HG03175 (cell line): ENCODE measurements around the gene ENO2.
"Not testable (repeated sequence)": the region's sequence is repeated elsewhere in the genome, so short reads cannot be mapped to it uniquely, and the experiment has no call there.

Source experiments
- ATAC-seq: cut with Tn5 transposase; IDR thresholded peaks from one replicate; pipeline ENCODE4 v1.9.1; 2021; ENCODE audit warnings: mild to moderate bottlenecking, moderate library complexity; ENCODE audit not compliant: unreplicated experiment

The ENO2 gene

DNA sequence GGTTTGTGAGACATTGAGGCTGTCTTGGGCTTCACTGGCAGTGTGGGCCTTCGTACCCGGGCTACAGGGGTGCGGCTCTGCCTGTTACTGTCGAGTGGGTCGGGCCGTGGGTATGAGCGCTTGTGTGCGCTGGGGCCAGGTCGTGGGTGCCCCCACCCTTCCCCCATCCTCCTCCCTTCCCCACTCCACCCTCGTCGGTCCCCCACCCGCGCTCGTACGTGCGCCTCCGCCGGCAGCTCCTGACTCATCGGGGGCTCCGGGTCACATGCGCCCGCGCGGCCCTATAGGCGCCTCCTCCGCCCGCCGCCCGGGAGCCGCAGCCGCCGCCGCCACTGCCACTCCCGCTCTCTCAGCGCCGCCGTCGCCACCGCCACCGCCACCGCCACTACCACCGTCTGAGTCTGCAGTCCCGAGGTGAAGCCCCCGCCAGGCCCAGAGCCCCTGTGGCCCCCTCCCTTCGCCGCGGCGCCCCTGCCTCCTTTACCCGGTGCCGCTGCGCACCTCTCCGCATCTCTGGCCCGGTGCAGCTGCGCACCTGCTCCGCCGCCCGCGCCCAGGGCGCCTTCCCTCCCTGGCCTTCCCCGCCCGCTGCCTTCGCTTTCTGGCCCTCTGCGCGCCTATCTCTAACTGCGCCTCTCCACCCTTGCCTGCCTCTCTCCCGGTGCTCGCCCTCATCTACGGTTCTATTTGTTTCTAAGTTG is at the start of gene ENO2:
ENO2 (plus strand) TSS at position 335 of the 701 bp plus-strand sequence. CDS start 1,253 bp downstream, outside the sequence.
- ATAC-seq: peak; percentile 77

DNA sequence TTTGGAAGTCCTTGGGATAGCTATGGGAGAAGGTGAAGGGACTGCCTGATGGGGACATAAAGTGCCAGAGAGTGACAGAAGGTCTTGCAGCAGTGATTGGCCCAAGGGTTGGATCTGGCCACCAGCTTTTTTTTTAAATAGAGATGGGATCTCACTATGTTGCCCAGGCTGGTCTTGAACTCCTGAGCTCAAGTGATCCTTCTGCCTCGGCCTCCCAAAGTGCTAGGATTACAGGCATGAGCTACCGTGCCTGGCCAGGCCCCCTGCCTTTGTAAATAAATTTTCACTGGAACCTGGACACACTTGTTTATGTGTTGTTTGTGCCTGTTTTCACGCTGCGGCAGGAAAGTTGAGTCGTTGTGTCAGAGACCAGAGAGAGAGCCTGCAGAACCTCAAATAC is 49.1 kb upstream of the ENO2 start:
- ATAC-seq: not testable (repeated sequence)

DNA sequence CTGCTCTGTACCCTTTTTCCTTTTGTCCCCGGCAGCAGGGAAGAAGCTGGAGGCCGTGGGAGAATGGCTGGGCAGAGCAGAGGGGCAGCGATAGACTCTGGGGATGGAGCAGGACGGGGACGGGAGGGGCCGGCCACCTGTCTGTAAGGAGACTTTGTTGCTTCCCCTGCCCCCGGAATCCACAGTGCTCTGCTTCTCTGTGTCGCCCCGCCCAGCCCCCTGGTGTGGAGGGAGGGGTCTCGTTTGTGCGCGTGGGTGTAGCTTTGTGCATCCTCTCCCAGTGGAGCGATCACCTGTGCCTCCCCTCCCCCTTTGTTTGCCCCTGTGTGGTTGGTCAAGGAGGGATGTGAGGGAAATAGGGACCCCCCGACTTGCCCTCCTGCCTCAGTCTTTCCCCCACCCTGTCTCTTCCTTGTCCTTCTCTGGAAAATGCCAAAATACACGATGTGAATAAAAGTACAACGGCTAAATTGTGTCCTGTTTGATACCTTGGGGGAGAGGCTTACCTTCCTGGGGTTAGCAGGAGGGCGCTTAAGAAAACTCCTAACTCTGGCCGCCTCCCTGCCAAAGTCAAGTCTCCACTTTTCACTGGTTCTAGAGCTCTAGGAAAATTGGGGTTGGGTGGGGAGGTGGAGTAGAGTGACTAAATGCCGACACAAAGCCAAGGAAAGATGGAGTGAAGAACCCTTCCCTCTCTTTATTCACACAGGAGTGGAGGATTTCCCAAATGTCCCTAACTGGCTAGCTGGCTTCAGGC is 48.0 kb upstream of the ENO2 start:
- ATAC-seq: no peak

DNA sequence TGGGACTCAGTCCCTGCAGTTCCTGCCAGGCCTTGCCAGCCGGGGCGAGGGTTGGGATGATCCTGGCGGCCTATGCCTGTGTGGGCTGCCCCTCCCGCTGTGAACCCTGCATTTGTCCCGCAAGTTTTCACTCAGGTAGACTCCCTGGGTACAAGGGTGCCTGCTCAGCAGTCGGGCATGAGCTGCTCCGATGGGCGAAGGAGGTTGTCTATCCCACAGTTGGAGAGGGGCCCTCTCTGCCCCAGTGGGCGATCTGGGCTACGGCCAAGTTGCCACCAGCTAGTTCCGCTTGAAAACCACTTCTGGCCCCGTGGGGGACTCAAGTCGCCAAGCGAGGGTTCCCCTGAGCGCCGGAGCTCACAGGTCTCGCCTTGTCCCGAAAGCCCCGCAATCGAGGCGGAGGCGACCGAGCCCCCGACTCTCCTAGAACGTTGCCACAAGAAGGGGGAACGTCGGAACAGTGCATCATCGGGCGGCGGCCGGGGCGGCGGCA is 47.4 kb upstream of the ENO2 start:
- ATAC-seq: peak; percentile 21

DNA sequence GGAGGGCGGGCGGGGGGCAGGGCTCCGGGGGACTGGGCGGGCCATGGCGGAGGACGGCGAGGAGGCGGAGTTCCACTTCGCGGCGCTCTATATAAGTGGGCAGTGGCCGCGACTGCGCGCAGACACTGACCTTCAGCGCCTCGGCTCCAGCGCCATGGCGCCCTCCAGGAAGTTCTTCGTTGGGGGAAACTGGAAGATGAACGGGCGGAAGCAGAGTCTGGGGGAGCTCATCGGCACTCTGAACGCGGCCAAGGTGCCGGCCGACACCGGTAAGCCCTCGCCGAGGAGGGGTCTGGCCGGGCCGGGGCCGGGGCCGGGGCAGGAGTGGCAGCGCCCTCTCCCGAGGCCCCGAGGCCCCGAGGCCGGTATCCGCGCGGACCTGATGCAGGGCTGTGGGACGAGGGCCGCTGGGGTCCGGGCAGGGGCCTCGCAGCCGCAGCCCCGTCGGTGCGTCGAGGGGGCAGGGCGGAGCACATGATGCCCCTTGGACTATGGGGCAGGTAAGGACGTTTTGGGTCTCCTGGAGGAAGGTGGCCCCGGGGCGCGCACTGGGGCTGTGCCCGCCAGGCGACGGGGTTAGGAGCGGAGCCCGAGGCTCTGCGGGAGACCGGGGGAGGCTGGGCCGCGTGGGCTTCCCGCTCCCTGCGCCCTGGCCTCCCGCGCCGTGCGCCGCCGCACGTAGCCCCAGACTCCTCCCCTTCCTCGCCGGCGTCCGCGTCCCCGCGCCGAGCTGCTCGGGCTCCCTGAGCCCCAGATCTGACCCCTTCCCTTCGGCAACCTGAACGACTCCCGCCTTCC is 46.8 kb upstream of the ENO2 start, which contains the start of gene TPI1:
TPI1 (plus strand) TSS at position 119 of the 798 bp plus-strand sequence; CDS start at position 155, 36 bp downstream.
- ATAC-seq: peak; percentile 70

DNA sequence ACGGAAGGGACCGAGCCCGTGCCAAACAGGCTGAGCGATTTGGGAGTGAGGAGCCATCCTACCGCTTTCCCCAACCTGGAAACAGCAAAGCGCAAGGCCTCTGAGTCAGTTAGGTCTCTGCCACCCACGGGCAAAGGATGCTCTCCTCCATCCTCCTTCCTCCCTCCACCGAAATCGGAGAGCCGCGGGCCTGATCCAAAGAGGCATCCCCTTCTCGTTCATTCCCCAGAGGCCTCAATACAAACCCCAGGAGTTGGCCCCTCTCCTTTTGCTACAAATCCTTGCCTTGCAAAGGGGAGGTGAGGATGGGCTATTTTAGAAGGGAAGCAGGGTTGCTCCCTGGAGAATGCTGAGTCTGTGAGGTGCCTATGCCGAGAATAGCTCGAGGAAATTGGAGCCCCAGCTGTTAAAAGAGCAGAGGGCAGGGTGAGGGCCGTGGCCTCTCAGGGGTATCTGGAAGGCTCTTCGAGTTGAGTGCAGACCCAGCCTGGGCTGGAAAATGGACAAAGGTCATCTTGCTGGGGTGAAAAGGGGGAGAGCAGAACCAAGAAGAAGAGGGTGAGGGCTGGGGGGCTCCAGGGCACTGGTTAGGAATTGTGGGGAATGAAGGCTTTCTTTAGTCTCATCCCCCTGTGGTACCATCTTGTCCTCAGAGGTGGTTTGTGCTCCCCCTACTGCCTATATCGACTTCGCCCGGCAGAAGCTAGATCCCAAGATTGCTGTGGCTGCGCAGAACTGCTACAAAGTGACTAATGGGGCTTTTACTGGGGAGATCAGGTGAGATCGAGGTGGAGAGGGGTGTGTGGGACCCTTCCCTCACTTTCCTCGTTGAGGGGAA is 46.0 kb upstream of the ENO2 start:
- ATAC-seq: no peak

DNA sequence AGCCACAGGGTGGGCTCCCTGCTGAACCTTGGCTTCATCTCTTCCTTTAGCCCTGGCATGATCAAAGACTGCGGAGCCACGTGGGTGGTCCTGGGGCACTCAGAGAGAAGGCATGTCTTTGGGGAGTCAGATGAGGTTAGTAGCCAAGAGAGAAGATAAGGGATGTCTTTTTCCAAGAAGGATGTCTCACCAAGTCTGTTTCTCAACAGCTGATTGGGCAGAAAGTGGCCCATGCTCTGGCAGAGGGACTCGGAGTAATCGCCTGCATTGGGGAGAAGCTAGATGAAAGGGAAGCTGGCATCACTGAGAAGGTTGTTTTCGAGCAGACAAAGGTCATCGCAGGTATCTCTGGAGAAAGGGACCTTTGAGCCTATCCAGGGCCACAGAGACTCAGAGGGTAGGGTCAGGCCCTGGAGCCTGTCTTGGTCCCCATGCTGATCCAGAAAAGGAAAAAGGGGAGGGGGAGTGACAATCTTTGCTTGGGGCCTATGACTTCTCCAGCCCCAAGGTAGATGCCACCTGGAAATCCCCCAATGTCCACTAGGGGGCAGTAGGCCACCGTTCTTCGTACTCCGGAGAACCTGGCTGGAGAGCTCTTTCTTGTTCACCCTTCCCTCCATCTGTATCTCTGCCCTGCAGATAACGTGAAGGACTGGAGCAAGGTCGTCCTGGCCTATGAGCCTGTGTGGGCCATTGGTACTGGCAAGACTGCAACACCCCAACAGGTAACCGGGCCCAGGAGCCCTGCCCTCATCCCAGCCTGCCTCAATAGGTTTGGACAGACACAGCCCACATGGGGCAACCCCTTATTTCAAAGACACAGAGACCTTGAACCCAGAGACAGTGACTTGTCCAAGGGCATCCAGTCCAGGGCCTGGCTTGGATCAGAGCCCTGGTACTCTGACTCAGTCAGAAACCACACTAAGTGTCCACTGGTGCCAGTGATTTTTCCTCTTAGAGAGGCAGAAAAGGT is 45.0 kb upstream of the ENO2 start:
- ATAC-seq: no peak

DNA sequence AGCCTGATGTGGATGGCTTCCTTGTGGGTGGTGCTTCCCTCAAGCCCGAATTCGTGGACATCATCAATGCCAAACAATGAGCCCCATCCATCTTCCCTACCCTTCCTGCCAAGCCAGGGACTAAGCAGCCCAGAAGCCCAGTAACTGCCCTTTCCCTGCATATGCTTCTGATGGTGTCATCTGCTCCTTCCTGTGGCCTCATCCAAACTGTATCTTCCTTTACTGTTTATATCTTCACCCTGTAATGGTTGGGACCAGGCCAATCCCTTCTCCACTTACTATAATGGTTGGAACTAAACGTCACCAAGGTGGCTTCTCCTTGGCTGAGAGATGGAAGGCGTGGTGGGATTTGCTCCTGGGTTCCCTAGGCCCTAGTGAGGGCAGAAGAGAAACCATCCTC is 44.1 kb upstream of the ENO2 start:
- not testable (repeated sequence) for ATAC-seq

DNA sequence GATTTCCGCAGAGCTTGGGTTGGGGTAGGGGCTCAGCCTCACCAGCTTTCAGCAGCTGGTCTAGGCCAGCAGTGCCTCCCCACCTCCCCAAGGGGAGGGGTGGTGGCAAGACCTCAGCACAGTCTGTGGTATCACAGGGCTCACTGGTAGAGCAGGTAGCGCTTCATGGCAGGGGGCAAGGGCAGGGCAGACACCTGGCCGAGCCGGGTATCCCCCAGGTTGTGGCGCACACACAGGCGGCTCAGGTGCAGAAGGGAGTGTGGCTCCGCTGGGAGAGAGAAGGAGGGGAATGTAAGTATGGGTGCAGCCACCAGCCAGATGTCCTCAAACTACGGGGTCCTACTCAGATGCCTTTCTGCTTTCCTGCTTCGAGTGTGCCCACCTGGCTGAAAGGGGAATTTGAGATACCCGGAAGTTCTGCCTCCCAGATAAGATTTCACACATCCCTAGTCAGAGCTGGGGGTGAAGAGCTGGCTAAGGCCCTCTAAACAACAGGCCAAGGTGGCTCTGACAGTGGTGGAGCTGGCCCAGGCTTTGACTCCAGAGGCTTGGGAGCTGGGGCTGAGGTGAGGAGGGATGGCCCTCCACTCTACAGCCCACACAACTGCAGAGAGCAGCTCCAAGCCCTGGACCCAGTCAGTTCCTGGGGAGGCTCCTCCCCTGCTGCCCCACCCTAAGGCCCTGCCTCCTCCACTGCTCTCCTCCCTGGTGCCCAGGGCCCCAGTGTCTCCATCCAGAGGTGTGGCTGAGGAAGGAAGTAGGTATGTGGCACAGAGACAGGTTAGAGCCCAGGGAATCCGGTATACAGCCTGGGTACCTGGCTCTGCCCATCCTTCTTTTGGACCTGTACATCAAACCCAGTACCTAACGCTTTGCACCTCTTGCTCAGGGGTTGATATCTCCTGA is 43.1 kb upstream of the ENO2 start:
- no peak for ATAC-seq

DNA sequence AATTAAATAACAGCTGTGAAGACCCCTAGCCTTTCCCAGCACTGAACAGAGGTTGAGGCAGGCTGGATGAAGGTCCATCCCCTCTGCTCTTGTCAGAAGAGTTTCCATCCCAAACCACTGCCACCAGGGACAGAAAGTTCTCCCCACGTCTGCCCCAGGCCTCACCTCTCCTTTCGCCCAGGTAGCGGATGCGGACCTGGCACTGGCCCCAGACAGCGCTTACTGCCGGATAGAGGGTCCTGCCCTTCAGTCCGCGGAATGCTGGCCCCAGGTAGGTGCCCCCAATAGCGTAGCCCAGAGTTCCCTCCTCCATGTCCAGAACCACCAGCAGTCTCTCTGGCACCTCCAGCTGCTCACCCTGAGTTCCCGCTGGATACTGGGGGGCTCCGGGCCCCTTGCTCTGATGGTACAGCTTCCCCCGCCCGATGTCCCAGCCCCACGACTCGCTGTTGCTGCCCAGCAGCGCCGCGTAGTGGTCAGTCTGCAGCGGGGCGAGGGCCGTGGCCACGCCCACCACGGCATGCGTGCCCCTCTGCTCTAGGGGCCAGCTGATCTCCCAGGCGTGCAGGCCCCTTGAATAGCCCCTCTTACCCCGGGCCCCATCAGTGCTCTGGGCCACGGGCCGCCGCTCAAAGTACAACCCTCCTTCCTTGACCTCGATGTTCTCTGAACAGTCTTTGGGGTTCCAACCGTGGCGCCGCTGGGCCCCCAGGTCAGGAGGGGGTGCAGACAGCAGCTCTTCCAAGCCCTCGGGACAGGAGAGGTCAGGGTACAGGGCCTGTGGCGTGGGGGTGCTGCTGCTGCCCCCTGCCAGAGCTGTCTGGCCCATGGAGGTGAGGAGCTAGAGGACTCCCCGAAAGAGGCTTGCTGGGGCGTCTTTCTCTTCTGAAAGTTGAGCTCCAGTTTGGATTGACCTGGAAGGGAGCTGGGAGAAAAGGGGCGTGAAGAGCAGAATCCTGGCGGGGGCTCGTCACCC is 42.0 kb upstream of the ENO2 start:
- ATAC-seq: peak; percentile 37

DNA sequence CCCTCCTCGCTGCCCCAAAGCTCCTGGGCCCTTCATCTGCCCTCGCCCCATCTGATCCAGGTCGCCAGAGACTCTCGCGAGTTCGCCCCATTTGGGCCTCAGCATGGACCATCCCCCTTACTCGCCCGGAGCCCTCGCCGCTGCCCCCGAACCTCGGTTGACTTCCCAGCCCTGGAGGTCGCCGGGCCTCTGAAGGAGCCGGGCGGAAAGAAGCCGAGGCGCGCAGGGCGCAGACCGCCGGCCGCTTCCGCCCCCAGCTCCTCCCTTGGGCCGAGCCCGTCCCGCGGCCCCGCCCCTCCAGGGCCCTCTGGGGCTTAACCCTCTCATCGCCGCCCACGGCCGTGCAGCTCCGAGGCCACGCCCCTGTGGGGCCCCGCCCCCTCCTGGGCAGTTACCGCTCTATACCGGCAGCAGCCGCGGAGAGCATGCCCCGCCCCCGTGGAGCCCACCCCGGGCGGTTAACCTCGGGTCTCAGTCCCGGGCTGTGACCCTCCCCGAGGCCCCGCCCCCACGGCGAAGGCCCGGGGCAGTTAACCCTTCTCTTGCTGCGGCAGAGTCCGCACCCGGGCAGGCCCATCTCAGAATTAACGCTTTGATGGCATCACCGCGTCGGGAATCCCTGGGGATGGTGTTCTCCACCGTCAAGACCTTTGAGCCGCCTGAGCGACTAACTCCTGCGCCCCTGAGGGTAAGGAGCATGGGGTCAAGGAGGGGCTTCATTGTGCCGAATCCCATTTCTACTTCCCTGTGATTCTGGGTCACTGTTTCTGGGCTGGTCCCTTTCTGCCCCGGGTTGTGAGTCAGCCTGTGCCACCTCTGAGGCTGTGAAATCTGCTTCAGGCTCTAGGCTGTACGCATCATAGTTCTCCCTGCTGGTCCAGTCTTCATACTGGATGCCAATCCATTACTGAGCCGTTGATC is 41.0 kb upstream of the ENO2 start, which contains the start of gene SPSB2:
SPSB2 (minus strand) TSS at position 210 of the 921 bp plus-strand sequence. CDS start 402 bp downstream, outside the sequence.
- ATAC-seq: peak; percentile 80

DNA sequence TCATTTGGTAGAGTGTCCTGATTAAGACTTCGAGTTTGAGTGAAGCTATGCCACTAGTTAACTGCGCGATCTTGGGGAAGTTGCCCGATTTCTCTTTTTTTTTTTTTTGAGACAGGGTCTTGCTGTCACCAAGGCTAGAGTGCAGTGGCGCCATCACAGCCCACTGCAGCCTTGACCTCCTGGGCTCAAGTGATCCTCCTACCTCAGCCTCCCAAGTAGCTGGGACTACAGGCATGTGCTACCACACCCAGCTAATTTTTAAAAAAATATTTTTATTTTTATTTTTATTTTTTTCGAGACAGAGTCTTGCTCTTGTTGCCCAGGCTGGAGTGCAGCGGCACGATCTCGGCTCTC is 40.4 kb upstream of the ENO2 start:
- not testable (repeated sequence) for ATAC-seq

DNA sequence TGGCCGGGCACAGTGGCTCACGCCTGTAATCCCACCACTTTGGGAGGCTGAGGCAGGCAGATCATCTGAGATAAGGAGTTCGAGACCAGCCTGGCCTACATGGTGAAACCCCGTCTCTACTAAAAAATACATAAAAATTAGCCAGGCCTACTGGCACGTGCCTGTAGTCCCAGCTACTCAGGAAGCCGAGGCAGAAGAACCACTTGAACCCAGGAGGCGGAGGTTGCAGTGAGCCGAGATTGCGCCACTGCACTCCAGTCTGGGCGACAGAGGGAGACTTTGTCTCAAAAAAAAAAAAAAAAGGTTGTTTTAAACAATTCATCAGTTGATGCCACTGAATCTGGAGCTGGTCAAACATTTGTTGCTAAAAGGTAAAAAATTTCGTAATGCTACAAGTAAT is 34.6 kb upstream of the ENO2 start:
- ATAC-seq: not testable (repeated sequence)

DNA sequence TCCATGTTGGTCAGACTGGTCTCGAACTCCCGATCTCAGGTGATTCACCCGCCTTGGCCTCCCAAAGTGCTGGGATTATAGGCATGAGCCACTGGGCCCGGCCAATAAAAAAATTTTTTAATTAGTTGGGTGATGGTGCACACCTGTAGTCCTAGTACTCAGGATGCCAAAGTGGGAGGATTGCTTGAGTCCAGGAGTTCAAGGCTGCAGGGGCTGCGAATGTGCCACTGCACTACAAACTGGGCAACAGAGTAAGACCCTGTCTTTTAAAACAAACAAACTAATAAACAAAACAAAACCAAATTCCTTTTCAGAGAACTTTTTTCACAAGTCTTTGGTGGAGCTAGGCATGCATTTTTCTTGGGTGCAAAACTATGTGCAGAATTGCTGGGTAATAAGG is 31.1 kb upstream of the ENO2 start:
- no peak for ATAC-seq

DNA sequence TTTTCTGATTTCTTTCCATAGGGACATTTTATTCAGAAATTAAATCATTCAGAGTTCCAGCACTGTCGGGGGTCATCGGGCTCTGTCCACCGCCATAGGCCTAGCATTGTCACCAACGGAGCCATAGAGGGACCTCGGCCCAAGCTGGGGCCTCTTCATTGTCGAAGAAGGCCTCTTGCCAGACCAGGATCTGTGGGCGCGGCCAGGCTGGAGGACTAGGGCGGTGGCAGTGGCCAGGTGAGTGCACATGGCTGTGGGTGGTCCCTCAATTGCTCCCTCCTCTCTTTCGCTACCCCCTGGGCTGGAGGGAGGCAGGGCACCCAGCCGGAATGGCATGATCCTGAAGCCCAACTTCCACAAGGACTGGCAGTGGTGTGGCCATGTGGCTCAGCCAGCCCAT is 30.7 kb upstream of the ENO2 start:
- ATAC-seq: no peak

DNA sequence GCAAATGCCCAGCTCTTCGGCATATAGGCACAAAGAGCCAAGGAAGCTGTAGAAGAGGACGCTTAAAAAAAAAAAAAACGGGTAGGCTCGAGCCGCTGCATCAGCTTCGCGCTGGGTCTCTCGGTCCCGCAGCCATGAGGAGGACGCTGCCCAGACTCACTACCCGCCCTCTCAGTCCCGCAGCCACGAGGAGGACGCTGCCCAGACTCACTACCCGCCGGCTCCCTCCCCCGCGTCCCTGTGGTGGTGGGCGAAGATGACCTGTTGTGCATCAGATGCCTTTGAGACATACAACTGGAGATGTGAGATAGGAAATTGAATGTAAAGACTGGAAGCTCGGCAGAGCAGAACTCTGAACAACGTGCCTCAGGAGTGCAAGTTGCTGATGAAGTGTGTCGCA is 29.8 kb upstream of the ENO2 start:
- no peak for ATAC-seq
